Measurements from ENCODE around the gene HS3ST3A1. TPM values are rescaled to one million over a fixed set of nuclear protein-coding genes. Genes with fewer than 3 reads are reported as not detected.

The HS3ST3A1 gene
- total and polyA plus RNA-seq, 10 donors = 1.9 to 25.9 (median 16.4) TPM

- Histone ChIP-seq H3K4me3 (no peak overlapping the region), H3K27me3 (replicated peaks in 1 of 7) (no peaks in the 10 kb centered on the region), H3K9me3 (no peaks in the 10 kb centered on the region), H3K36me3 (no peaks in the 10 kb centered on the region), H3K27ac (peak overlapping the region in 1 of 8 donors; percentile 1), H3K4me1 (peaks cover 0 to 9% (median 0%) of the 10 kb centered on the region in 6 donors)
- WGBS, 5 donors = 36 to 58% (median 51%) methylated on average over 7 of the region's 7 CpGs
- intact Hi-C loops (cut with DNase I; ENCODE audit: low total_unique reads) = no loop called here
- TF ChIP-seq, protein P1, sequence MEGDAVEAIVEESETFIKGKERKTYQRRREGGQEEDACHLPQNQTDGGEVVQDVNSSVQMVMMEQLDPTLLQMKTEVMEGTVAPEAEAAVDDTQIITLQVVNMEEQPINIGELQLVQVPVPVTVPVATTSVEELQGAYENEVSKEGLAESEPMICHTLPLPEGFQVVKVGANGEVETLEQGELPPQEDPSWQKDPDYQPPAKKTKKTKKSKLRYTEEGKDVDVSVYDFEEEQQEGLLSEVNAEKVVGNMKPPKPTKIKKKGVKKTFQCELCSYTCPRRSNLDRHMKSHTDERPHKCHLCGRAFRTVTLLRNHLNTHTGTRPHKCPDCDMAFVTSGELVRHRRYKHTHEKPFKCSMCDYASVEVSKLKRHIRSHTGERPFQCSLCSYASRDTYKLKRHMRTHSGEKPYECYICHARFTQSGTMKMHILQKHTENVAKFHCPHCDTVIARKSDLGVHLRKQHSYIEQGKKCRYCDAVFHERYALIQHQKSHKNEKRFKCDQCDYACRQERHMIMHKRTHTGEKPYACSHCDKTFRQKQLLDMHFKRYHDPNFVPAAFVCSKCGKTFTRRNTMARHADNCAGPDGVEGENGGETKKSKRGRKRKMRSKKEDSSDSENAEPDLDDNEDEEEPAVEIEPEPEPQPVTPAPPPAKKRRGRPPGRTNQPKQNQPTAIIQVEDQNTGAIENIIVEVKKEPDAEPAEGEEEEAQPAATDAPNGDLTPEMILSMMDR (IDR thresholded peaks at IDR 0.05 in 8 of 11, conservative IDR thresholded peaks at IDR 0.05 in 3 of 11) = no peak
- TF ChIP-seq POLR2A (IDR thresholded peaks at IDR 0.05) (no peak), POLR2AphosphoS5 (IDR thresholded peaks at IDR 0.05) (no peak)
- no peak for DNase-seq
These were observed 109.6 kb downstream of the HS3ST3A1 start for GRCh38 chr17:13491916-13492736.

DNA sequence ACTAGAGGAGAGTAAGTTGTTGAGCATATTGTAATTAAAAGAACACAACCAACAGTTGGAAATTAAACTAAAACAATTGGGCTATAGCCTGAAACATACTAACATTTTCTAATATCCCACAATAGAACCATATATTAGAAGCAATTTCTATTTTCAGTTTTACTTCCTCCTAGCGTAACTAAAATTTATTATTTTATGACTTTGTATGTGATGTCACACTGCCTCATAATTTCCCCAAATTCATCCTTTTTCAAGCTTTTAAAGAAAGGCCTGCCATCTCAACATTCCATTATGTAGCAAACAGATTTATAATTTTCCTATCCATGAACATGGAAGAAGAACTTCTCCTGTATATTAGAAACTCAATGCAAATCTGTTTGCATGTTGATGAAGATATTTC is 110.2 kb downstream of the HS3ST3A1 start:
- 49 to 74% (median 69%) methylated on average over 1 of the region's 1 CpG for WGBS, 5 donors

GRCh38 chr17:13490906-13491482 is 110.7 kb downstream of the HS3ST3A1 start:
- intact Hi-C loops (cut with DNase I; ENCODE audit: low total_unique reads) = no loop called here
- H3K4me3 ChIP-seq = no peak overlapping the region
- H3K36me3 ChIP-seq = no peaks in the 10 kb centered on the region
- peaks cover 0 to 9% (median 0%) of the 10 kb centered on the region in 6 donors for H3K4me1 ChIP-seq
- no peak for DNase-seq
- no peaks in the 10 kb centered on the region for H3K9me3 ChIP-seq
- WGBS, 5 donors = 47 to 78% (median 55%) methylated on average over 5 of the region's 5 CpGs
- peak overlapping the region in 1 of 8 donors; percentile 1 for H3K27ac ChIP-seq
- TF ChIP-seq, protein P1 (IDR thresholded peaks at IDR 0.05 in 8 of 11, conservative IDR thresholded peaks at IDR 0.05 in 3 of 11) = no peak
- TF ChIP-seq POLR2A (IDR thresholded peaks at IDR 0.05) (no peak), POLR2AphosphoS5 (IDR thresholded peaks at IDR 0.05) (no peak)
- H3K27me3 ChIP-seq (replicated peaks in 1 of 7) = no peaks in the 10 kb centered on the region

More for the DNA sequence above, 110.2 kb downstream of the HS3ST3A1 start:
- Histone ChIP-seq H3K27me3 (replicated peaks in 1 of 7) (no peaks in the 10 kb centered on the region), H3K4me3 (no peak overlapping the region), H3K9me3 (no peaks in the 10 kb centered on the region), H3K36me3 (no peaks in the 10 kb centered on the region), H3K4me1 (peaks cover 0 to 9% (median 0%) of the 10 kb centered on the region in 6 donors), H3K27ac (peak overlapping the region in 1 of 8 donors; percentile 1)
- DNase-seq = no peak
- TF ChIP-seq POLR2A (IDR thresholded peaks at IDR 0.05) (no peak), POLR2AphosphoS5 (IDR thresholded peaks at IDR 0.05) (no peak)
- TF ChIP-seq, protein P1 (IDR thresholded peaks at IDR 0.05 in 8 of 11, conservative IDR thresholded peaks at IDR 0.05 in 3 of 11) = no peak
- intact Hi-C loops (cut with DNase I; ENCODE audit: low total_unique reads) = no loop called here

DNA sequence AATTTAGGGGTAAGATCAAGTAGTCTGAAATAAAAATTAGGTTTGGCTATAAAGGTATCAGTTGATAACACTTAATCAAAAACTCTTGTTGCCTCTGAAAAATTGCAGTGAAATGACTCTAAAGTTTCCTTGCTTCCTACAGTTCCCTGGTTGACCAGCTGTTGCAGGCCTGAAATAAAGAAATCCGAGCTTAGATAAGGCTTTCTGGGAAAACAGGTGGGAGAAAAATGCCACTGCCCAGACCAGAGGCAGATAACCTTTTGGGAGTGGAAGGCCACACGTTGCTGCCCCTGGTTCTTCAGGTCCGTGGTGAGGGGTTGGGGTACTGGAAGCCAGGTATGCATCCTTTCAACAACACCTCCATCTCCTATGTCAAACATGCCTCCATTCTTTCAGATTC is 111.3 kb downstream of the HS3ST3A1 start:
- Histone ChIP-seq H3K4me1 (peaks cover 0 to 9% (median 0%) of the 10 kb centered on the region in 6 donors), H3K4me3 (no peak overlapping the region), H3K27me3 (replicated peaks in 1 of 7) (no peaks in the 10 kb centered on the region), H3K36me3 (no peaks in the 10 kb centered on the region), H3K27ac (no peak overlapping the region), H3K9me3 (no peaks in the 10 kb centered on the region)
- TF ChIP-seq, protein P1 (IDR thresholded peaks at IDR 0.05 in 8 of 11, conservative IDR thresholded peaks at IDR 0.05 in 3 of 11) = no peak
- TF ChIP-seq POLR2A (IDR thresholded peaks at IDR 0.05) (no peak), POLR2AphosphoS5 (IDR thresholded peaks at IDR 0.05) (no peak)
- DNase-seq = no peak
- 65 to 80% (median 76%) methylated on average over 3 of the region's 3 CpGs for WGBS, 5 donors
- intact Hi-C loops (cut with DNase I; ENCODE audit: low total_unique reads) = no loop called here
